ENCODE measurements around the gene DNAJC17.

DNAJC17 gene

GRCh38 chr15:40737048-40737447 is 70.2 kb downstream of the DNAJC17 start:
- no peak for DNase-seq

- no peak for DNase-seq
Measured at GRCh38 chr15:40736575-40736974, 70.7 kb downstream of the DNAJC17 start.

GRCh38 chr15:40731034-40731433 is 76.2 kb downstream of the DNAJC17 start:
- DNase-seq, result no peak

- DNase-seq, result no peak
Measured at GRCh38 chr15:40723919-40724318, 83.4 kb downstream of the DNAJC17 start.

- DNase-seq, result peak; percentile 14
Measured at GRCh38 chr15:40722934-40723333, 84.3 kb downstream of the DNAJC17 start.

- DNase-seq, result no peak
Measured at GRCh38 chr15:40722354-40722753, 84.9 kb downstream of the DNAJC17 start.

- no peak for DNase-seq
Measured at GRCh38 chr15:40721701-40722100, 85.6 kb downstream of the DNAJC17 start.

GRCh38 chr15:40716165-40716564 is 91.1 kb downstream of the DNAJC17 start:
- DNase-seq, result no peak

Data from activated CD4-positive, alpha-beta T cell treated with anti-CD3 and anti-CD28 coated beads, Interleukin-2, amount 50 U/mL, for 16 hours (primary cell).